Dendritic cell treated with granulocyte-macrophage colony-stimulating factor and Interleukin-4, amounts not matched to agents 40 ng/mL and 50 ng/mL, for 4 days (primary cell): ENCODE results near the gene KCNA1.

Experiments used
- H3K27ac Mint-ChIP-seq: one replicate; pipeline ENCODE4 v1.8.0; 2022; ENCODE audit warnings: mild to moderate bottlenecking, mixed read lengths
- H3K27me3 Mint-ChIP-seq: one replicate; pipeline ENCODE4 v1.8.0; 2022; ENCODE audit warnings: mild to moderate bottlenecking, mixed read lengths
- H3K36me3 Mint-ChIP-seq: one replicate; pipeline ENCODE4 v1.8.0; 2022; ENCODE audit warnings: low read depth, mixed read lengths
- H3K4me1 Mint-ChIP-seq: one replicate; pipeline ENCODE4 v1.8.0; 2022; ENCODE audit warnings: low read depth, mixed read lengths
- H3K4me3 Mint-ChIP-seq: one replicate; pipeline ENCODE4 v1.8.0; 2022; ENCODE audit warnings: mild to moderate bottlenecking, moderate library complexity, mixed read lengths
- H3K9me3 Mint-ChIP-seq: one replicate; pipeline ENCODE4 v1.8.0; 2022; ENCODE audit warnings: mixed read lengths
- intact Hi-C: fragments of 100-400 bp; cut with micrococcal nuclease; formaldehyde crosslinking; loops from one replicate; pipeline ENCODE4 v1.15.0; 2022

KCNA1 gene

DNA sequence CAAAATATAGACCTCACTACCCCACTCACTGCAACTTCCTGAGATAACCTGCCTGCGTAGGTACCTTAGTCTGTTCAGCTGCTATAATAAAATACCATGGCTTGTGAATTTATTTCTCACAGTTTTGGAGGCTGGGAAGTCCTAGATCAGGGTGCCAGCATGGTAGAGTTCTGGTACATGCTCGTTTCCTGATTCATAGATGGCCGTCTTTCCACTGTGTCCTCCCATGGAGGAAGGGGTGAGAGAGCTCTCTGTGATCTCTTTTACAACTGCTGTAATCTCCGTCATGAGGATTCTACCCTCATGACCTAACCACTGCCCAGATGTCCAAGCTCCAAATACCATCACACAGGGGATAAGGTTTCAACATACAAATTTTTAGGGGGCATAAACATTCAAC, 49.7 kb downstream of the KCNA1 start:
- Mint-ChIP-seq H3K4me3 (no peak overlapping the region), H3K9me3 (no peaks in the 10 kb centered on the region), H3K27me3 (peaks cover 25% of the 10 kb centered on the region), H3K4me1 (no peaks in the 10 kb centered on the region), H3K36me3 (no peaks in the 10 kb centered on the region), H3K27ac (no peak overlapping the region)
- intact Hi-C loops = no loop called here

- H3K36me3 Mint-ChIP-seq = no peaks in the 10 kb centered on the region
- no peak overlapping the region for H3K27ac Mint-ChIP-seq
- H3K4me1 Mint-ChIP-seq = no peaks in the 10 kb centered on the region
- H3K27me3 Mint-ChIP-seq = peaks cover 25% of the 10 kb centered on the region
- H3K9me3 Mint-ChIP-seq = no peaks in the 10 kb centered on the region
- no peak overlapping the region for H3K4me3 Mint-ChIP-seq
- intact Hi-C loops = no loop called here
Observed at GRCh38 chr12:4960030-4960429, 50.3 kb downstream of the KCNA1 start.

DNA sequence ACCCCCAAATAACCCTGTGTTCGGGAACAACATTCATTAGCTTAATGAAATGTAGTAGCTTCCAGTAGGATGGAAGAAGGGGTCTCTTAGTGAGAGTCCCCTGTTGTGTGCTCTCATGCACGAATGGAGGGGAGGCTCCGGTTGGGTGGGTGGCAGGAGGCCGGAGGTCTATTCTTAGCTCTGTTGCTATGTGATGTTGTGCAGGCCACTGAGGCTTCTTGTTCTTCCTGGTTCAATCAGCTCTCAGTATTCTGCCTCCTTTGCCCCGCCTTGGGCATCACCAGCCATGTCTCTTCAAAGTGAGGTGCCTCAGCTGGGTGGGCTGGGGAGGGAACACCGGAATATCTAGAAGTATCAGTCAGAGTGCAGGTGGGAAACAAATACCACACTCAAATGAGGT, 50.8 kb downstream of the KCNA1 start:
- Mint-ChIP-seq H3K9me3 (no peaks in the 10 kb centered on the region), H3K27ac (no peak overlapping the region), H3K4me1 (no peaks in the 10 kb centered on the region), H3K4me3 (no peak overlapping the region), H3K36me3 (no peaks in the 10 kb centered on the region), H3K27me3 (peaks cover 23% of the 10 kb centered on the region)
- intact Hi-C loops = no loop called here

DNA sequence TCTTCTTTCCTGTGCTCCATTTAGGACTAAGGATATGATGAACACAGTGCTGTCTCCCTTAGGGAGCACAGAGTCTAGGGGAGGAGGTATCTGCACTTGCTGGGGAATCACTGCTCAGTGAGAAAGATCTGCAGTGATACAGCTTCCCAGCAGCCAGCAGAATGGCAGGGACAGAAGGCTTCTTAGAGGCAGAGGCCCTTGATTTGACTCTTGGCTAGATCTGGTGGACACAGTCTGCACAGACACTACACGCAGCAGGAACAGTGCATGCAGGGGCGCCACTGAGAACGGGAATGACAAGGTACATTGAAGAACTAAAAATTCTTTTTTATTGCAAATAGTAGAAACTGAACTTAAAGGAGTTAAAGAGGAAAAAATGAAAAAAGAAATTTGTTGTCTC, 51.6 kb downstream of the KCNA1 start:
- H3K36me3 Mint-ChIP-seq = no peaks in the 10 kb centered on the region
- H3K27me3 Mint-ChIP-seq = peaks cover 24% of the 10 kb centered on the region
- no peaks in the 10 kb centered on the region for H3K9me3 Mint-ChIP-seq

DNA sequence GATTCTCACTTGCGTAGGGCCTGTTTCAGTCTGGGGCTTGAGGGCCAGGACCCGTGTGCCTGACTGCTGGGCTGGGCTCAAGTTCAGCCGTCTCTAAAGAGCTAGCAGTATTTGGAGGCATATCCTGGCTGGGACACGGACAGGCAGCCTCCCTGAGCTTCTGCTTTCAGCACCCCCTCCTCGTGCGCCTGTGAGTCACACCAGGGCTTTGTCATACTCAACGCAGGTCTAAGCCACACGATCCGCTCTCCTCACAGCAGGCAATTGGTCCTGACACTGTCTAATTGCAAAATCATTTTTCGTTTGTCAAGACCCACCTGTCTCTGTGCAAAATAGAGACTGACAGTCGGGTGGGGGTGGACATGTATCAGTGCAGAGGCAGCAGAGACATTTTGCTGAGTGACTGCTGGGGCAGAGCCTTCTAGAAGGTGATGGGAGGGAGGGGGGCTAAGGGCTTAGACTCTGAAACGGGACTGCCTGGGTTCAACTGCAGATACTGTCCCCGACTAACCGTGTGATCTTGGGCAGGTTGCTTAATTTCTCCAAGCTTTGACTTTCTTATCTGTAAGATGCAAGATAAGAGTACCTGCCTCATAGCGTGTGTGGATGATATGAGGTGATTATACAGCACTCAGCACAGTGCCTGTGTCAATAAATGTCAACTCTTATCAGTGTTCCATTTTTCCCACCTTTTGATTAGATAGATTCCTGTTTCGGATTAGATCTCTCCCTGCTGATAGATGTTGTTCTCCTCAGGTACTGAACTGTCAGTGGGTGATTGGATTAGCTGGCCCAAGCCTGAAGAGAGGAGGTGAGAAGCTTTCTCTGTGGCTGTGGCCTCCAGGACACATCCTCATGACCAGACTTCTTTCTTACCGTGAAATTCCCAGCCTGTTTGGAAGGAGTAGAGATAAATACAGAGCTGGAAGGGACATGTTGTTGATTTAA, 53.1 kb downstream of the KCNA1 start:
- no peaks in the 10 kb centered on the region for H3K4me1 Mint-ChIP-seq
- intact Hi-C loops = no loop called here
- H3K9me3 Mint-ChIP-seq = no peaks in the 10 kb centered on the region
- no peaks in the 10 kb centered on the region for H3K36me3 Mint-ChIP-seq
- peaks cover 22% of the 10 kb centered on the region for H3K27me3 Mint-ChIP-seq
- H3K4me3 Mint-ChIP-seq = no peak overlapping the region
- H3K27ac Mint-ChIP-seq = no peak overlapping the region

More for the DNA sequence above, 51.6 kb downstream of the KCNA1 start:
- H3K27ac Mint-ChIP-seq = no peak overlapping the region
- intact Hi-C loops = no loop called here
- no peak overlapping the region for H3K4me3 Mint-ChIP-seq
- no peaks in the 10 kb centered on the region for H3K4me1 Mint-ChIP-seq
